Activated naive CD8-positive, alpha-beta T cell (primary cell): Measurements from ENCODE around the gene PLCH1.
"Not testable (repeated sequence)": the region's sequence is repeated elsewhere in the genome, so short reads cannot be mapped to it uniquely, and the experiment has no call there.

Source experiments
- H3K27ac Mint-ChIP-seq: one replicate; pipeline ENCODE4 v1.8.0; 2021; ENCODE audit warnings: mixed read lengths
- H3K27me3 Mint-ChIP-seq: one replicate; pipeline ENCODE4 v1.8.0; 2021; ENCODE audit warnings: mixed read lengths
- H3K36me3 Mint-ChIP-seq: one replicate; pipeline ENCODE4 v1.8.0; 2021; ENCODE audit warnings: mixed read lengths
- H3K4me1 Mint-ChIP-seq: one replicate; pipeline ENCODE4 v1.8.0; 2021; ENCODE audit warnings: low read depth, mixed read lengths
- H3K4me3 Mint-ChIP-seq: one replicate; pipeline ENCODE4 v1.8.0; 2021; ENCODE audit warnings: mild to moderate bottlenecking, mixed read lengths
- H3K9me3 Mint-ChIP-seq: one replicate; pipeline ENCODE4 v1.8.0; 2021; ENCODE audit warnings: low read depth, mixed read lengths

PLCH1 gene

DNA sequence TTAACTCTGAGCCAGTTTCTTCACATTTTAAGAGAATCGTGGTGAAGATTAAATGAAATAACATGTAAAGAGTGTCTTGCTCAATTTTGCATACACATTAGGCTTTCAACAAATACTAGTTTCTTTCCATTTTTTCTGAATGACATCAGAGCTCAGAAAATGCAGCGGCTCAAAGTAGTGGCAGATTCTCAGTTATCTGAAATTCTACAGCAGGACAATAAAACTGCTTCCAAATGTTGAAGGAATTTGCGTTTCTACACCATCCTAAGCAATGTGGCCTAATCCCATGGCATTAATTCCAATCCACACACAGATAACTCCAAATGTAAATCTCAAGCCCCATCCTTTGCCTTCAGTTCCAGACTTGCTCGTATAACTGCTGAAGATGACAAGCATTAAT, 115.8 kb downstream of the PLCH1 start:
- Mint-ChIP-seq H3K27ac (no peak overlapping the region), H3K4me3 (no peak overlapping the region), H3K4me1 (no peaks in the 10 kb centered on the region), H3K27me3 (no peaks in the 10 kb centered on the region), H3K9me3 (no peaks in the 10 kb centered on the region), H3K36me3 (no peaks in the 10 kb centered on the region)

DNA sequence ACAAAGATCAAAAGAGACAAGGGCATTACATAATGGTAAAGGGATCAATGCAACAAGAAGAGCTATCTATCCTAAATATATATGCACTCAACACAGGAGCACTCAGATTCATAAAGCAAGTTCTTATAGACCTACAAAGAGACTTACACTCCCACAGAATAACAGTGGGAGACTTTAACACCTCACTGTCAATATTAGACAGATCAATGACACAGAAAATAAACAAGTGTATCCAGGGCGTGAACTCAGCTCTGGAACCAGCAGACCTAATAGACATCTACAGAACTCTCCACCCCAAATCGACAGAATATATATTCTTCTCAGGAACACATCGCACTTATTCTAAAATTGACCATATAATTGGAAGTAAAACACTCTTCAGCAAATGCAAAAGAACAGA, 122.2 kb downstream of the PLCH1 start:
- H3K36me3 Mint-ChIP-seq, H3K27me3 Mint-ChIP-seq, H3K4me3 Mint-ChIP-seq, H3K27ac Mint-ChIP-seq, H3K4me1 Mint-ChIP-seq, H3K9me3 Mint-ChIP-seq: not testable (repeated sequence)

DNA sequence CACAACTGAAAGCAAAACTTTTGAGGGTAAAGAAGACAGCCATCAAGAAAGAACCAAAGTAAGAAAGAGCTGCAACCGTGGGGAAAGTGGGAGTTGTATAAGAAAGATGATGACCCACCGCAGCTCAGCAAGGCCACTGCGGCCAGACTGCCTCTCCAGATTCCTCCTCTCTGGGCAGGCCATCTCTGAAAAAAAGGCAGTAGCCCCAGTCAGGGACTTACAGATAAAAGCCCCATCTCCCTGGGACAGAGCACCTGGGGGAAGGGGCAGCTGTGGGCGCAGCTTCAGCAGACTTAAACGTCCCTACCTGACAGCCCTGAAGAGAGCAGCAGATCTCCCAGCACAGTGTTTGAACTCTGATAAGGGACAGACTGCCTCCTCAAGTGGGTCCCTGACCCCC, 124.3 kb downstream of the PLCH1 start:
- not testable (repeated sequence) for H3K4me3 Mint-ChIP-seq, H3K27ac Mint-ChIP-seq, H3K36me3 Mint-ChIP-seq, H3K9me3 Mint-ChIP-seq, H3K27me3 Mint-ChIP-seq, H3K4me1 Mint-ChIP-seq

DNA sequence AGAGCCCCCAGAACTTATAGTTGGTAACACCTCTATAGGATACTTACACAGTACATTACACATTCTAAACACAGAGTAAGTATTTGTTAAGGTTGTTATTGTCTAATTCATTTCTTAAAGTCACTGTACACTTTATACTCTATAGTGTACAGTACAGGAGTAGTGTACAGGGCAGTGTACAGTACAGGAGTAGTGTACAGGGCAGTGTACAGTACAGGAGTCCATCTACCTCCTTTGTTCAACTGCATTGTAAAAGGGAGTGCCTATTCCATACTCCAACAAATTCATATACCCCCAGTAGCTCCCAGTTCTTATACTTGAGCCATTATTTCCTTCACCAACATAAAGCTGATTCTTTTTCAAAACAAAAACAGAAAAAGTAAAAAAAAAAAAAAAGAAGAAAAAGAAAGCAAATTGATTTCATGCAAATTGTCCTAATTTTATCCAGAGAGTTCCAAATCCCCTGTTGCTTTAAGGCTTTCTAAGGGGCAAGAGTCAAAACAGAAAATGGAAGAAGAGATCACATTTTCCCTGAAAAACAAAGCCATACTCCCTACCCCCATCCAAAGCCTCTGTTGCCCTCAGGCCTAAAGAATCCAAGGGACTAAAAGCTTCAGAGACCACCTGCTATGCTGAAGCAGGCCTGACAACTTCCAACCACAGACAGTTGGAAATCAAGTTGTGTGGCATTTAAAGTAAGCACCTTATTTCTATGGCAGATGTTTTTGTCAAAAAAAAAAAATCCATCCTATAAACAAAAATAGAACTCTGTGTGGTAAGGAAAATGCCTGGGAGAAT, 125.6 kb downstream of the PLCH1 start:
- H3K27ac Mint-ChIP-seq = no peak overlapping the region
- H3K4me3 Mint-ChIP-seq = no peak overlapping the region
- H3K4me1 Mint-ChIP-seq = no peaks in the 10 kb centered on the region
- H3K27me3 Mint-ChIP-seq = no peaks in the 10 kb centered on the region
- peaks cover 4% of the 10 kb centered on the region for H3K9me3 Mint-ChIP-seq
- H3K36me3 Mint-ChIP-seq = no peaks in the 10 kb centered on the region

DNA sequence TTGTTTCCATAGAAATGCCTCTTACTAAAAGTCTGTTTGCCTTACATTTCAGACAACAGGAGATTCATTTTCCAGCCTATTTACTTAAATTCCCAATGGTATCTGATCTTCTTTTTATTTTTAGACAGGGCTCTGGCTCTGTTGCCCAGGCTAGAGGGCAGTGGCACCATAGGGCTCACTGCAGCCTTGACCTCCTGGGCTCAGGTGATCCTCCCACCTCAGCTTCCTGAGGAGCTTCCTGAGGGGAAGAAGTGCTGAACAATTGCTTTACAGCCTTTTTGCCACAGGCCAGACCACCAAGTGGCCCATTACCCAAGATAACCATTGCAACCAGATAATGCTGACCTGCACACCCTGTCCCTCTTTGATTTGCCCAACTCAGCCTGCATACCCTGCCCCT, 126.3 kb downstream of the PLCH1 start:
- no peaks in the 10 kb centered on the region for H3K36me3 Mint-ChIP-seq
- H3K27ac Mint-ChIP-seq = no peak overlapping the region
- H3K4me1 Mint-ChIP-seq = no peaks in the 10 kb centered on the region
- H3K27me3 Mint-ChIP-seq = no peaks in the 10 kb centered on the region
- H3K4me3 Mint-ChIP-seq = no peak overlapping the region
- peaks cover 4% of the 10 kb centered on the region for H3K9me3 Mint-ChIP-seq

DNA sequence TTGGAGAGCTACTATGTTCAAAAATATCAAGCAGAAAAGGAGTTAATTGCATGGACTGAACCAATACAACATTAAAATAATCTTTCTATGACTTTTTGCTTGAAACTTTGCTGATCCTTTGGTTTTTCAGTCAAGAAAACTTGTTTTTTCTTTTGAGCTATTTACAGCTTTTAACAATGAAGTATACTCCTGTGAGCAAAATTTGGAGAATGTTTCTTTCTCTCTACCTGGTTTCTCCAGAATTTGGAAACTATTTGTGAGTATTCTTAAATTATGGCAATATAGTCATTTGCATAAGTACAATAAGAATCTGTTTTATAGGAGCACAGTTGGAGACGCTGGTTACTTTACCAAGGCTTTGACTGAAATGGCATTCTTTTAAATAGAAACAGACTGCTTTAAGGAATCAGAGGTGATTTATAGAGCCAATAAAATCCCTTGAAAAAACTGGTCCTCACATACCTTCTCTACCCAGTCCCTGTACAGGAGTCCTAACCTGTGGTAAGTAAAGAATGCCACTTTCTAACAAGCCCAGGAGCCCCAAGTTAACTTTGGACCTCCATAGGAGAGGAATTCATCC, 127.4 kb downstream of the PLCH1 start:
- H3K27ac Mint-ChIP-seq = no peak overlapping the region
- no peaks in the 10 kb centered on the region for H3K36me3 Mint-ChIP-seq
- peaks cover 9% of the 10 kb centered on the region for H3K9me3 Mint-ChIP-seq
- no peak overlapping the region for H3K4me3 Mint-ChIP-seq
- H3K27me3 Mint-ChIP-seq = no peaks in the 10 kb centered on the region
- no peaks in the 10 kb centered on the region for H3K4me1 Mint-ChIP-seq

DNA sequence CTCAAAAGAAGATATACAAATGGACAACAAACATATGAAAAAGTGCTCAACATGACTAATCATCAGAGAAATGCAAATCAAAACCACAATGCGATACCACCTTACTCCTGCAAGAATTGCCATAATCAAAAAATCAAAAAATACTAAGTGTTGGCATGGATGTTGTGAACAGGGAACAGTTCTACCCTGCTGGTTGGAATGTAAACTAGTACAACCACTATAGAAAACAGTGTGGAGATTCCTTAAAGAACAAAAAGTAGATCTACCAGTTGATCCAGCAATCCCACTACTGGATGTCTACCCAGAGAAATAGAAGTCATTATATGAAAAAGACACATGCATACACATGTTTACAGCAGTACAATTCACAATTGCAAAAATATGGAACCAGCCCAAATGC, 129.7 kb downstream of the PLCH1 start:
- H3K36me3 Mint-ChIP-seq, H3K27me3 Mint-ChIP-seq, H3K4me3 Mint-ChIP-seq, H3K27ac Mint-ChIP-seq, H3K4me1 Mint-ChIP-seq: not testable (repeated sequence)
- peaks cover 18% of the 10 kb centered on the region for H3K9me3 Mint-ChIP-seq

DNA sequence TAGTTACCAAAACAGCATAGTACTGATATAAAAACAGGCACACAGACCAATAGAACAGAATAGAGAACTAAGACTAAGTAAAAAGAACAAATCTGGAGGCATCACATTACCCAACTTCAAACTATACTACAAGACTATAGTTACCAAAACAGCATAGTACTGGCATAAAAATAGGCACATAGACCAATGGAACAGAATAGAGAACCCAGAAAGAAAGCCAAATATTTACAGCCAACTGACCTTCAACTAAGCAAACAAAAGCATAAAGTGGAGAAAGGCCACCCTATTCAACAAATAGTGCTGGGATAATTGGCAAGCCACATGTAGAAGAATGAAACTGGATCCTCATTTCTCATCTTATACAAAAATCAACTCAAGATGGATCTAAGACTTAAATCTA, 130.5 kb downstream of the PLCH1 start:
- H3K4me3 Mint-ChIP-seq, H3K4me1 Mint-ChIP-seq, H3K36me3 Mint-ChIP-seq, H3K27ac Mint-ChIP-seq, H3K27me3 Mint-ChIP-seq: not testable (repeated sequence)
- peaks cover 18% of the 10 kb centered on the region for H3K9me3 Mint-ChIP-seq

DNA sequence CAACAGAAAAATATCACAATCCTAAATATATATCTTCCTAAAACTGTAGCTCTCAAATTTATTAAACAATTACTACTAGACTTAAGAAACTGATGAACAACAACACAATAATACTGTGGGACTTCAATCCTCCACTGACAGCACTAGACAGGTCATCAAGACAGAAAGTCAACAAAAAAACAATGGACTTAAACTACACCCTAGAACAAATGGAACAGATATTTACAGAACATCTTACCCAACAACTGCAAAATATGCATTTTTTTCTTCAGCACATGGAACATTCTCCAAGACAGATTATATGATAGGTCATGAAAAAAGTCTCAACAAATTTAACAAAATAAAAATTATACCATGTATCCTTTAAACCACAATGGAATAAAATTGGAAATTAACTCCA, 133.4 kb downstream of the PLCH1 start:
- no peak overlapping the region for H3K27ac Mint-ChIP-seq
- H3K4me1 Mint-ChIP-seq = no peaks in the 10 kb centered on the region
- H3K36me3 Mint-ChIP-seq = peaks cover 2% of the 10 kb centered on the region

DNA sequence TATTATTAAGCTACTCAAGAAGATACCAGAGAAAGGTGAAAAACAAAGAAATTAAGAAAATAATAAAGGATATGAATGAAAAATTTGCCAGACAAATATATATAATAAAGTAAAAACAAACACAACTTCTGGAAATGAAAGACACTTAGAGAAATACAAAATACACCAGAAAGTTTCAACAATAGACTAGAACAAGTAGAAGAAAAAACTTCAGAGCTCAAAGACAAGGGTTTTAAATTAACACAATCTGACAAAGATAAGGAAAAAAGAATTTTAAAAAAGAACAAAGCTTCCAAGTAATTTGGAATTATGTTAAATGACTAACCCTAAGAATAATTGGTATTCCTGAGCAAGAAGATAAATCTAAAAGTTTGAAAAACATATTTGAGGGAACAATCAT, 135.3 kb downstream of the PLCH1 start:
- H3K4me1 Mint-ChIP-seq = no peaks in the 10 kb centered on the region
- H3K4me3 Mint-ChIP-seq = no peak overlapping the region
- peaks cover 17% of the 10 kb centered on the region for H3K9me3 Mint-ChIP-seq
- no peaks in the 10 kb centered on the region for H3K27me3 Mint-ChIP-seq
- peaks cover 2% of the 10 kb centered on the region for H3K36me3 Mint-ChIP-seq
- H3K27ac Mint-ChIP-seq = no peak overlapping the region

More for the DNA sequence above, 133.4 kb downstream of the PLCH1 start:
- no peak overlapping the region for H3K4me3 Mint-ChIP-seq
- no peaks in the 10 kb centered on the region for H3K27me3 Mint-ChIP-seq
- H3K9me3 Mint-ChIP-seq = peaks cover 22% of the 10 kb centered on the region

DNA sequence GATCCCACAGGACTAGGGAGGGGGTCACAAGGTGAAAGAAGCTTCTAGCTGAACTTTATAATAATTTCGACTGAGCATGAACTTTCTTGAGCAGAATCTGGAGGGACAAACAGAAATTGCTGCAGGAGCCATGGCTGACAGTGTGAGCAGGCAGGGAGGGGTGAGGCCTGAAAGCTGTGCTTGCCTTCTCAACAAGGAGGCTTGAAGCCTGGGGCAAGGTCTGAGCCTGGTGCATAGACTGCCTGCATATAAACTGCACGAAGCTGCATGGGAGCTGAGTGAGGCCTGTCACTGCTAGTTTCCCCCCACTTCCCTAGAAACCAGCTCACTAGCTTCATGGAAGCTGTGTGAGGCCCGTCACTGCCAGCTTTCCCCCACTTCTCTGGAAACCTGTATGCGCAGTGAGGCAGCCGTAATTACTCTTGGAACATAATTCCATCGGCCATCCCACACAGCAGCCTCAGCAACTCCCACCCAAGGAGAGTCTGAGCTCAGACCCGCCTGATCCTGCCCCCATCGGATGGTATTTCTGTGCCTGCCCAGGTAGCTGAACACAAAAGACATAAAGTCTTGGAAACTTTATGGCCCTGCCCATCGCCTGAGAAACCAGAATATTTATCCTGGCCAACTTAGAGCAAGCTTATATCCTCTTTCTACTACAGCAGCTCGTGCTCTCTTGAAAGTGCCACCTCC, 136.5 kb downstream of the PLCH1 start:
- H3K9me3 Mint-ChIP-seq = peaks cover 17% of the 10 kb centered on the region
- no peak overlapping the region for H3K27ac Mint-ChIP-seq
- no peaks in the 10 kb centered on the region for H3K4me1 Mint-ChIP-seq
- no peaks in the 10 kb centered on the region for H3K27me3 Mint-ChIP-seq
- peaks cover 2% of the 10 kb centered on the region for H3K36me3 Mint-ChIP-seq
- H3K4me3 Mint-ChIP-seq = no peak overlapping the region

DNA sequence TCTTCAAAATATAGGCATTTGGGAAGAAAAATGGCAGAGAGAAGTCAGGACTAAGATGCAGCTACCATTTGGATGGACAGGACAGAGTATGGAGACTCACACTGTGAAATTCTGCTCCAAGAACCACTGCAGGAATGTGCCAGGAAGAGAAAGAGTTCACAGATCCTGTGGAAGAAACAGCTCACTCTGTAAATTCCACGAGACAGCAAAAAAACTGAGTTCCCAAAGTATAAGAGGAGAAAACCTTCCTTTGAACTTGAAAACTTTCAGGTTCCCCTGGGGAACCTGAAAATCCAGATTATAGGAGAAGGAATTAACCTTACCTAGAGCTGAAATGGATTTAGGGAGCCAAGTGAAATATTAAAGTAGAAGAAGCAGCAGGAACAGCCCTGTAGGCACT, 137.1 kb downstream of the PLCH1 start:
- H3K27me3 Mint-ChIP-seq = no peaks in the 10 kb centered on the region
- no peak overlapping the region for H3K4me3 Mint-ChIP-seq
- peaks cover 2% of the 10 kb centered on the region for H3K36me3 Mint-ChIP-seq
- H3K4me1 Mint-ChIP-seq = no peaks in the 10 kb centered on the region
- H3K27ac Mint-ChIP-seq = no peak overlapping the region
- H3K9me3 Mint-ChIP-seq = peaks cover 14% of the 10 kb centered on the region

DNA sequence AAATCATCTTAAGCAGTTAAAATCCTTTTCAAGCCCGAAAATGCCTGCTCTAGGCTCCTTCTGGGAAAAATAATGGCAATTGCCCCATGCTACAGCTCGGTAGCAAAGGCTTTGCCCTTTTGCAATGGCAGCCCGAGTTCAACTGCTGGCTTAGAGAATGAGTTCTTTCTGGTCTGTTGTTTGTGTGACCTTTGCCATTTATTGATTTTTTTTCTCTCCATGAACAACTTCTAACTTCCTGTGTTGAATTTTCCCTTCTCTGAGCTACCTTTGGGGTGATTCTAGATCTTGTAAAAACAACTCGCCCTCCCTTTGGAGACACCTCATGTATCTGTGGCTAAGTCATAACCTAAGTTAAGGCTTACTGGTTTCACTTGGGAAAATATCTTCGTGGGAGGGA, 139.3 kb downstream of the PLCH1 start:
- H3K27me3 Mint-ChIP-seq = no peaks in the 10 kb centered on the region
- H3K36me3 Mint-ChIP-seq = peaks cover 2% of the 10 kb centered on the region
- H3K4me1 Mint-ChIP-seq = no peaks in the 10 kb centered on the region
- H3K4me3 Mint-ChIP-seq = no peak overlapping the region
- peaks cover 6% of the 10 kb centered on the region for H3K9me3 Mint-ChIP-seq
- no peak overlapping the region for H3K27ac Mint-ChIP-seq

DNA sequence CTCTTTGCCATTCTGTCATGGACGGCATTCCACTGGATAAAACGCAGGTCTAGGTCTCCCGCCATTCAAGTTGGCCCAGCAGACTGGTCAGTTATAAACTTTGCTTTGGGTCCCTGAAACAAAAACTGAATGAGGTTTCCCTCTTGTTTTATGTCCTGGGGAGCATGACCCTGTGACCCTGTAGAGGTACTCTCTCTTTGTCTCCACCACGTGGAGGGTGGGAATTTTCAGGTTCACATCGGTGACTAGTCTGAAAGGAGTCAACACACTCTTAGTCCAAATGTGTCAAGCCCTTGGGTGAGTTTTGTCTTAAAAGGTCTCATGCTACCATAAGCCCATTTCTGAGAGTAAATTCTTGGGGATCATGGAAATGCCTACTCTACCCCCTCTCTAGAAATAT, 139.9 kb downstream of the PLCH1 start:
- Mint-ChIP-seq H3K4me1 (no peaks in the 10 kb centered on the region), H3K27ac (no peak overlapping the region), H3K4me3 (no peak overlapping the region), H3K27me3 (no peaks in the 10 kb centered on the region), H3K9me3 (peaks cover 4% of the 10 kb centered on the region), H3K36me3 (peaks cover 2% of the 10 kb centered on the region)

DNA sequence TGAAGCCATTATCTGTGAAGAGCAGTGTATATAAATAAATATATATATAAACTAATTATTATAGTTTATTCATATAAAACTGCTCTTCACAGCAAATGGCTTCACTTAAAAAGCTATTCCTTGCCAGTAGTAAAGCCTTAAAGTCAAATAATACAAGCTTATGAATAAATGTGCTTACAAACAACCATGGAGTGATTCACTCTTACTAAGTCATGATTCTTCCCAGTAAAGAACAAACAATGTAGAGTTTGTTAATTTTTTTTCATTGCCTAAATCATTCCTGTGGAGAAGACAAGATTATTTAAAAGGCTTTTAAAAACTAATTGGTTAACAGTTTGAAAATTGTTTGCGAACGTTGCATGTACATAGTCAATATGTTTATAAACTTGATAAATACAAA, 140.7 kb downstream of the PLCH1 start:
- Mint-ChIP-seq H3K27ac (no peak overlapping the region), H3K4me1 (no peaks in the 10 kb centered on the region), H3K4me3 (no peak overlapping the region), H3K27me3 (no peaks in the 10 kb centered on the region), H3K9me3 (peaks cover 4% of the 10 kb centered on the region), H3K36me3 (peaks cover 2% of the 10 kb centered on the region)

DNA sequence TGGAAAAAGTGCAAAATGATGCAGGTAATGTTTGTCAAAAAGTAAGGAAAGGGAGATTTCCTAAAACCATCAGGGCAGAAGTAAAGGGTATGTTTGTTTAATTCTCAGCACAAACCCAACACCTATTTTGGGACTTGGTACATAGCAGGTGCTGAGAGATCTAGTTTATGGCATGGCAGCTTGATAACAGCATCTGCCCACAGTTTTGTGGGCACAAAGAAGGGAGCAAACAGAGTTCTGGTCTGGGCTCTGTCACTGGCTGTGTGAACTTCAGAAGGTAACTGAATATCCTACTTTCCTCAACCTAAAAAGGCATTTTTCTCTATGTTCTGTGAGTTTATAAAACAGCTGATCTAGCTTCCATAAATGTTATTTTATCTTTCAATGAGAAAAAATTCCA, 141.6 kb downstream of the PLCH1 start:
- Mint-ChIP-seq H3K4me3 (no peak overlapping the region), H3K4me1 (no peaks in the 10 kb centered on the region), H3K27ac (no peak overlapping the region), H3K36me3 (no peaks in the 10 kb centered on the region), H3K27me3 (no peaks in the 10 kb centered on the region), H3K9me3 (no peaks in the 10 kb centered on the region)
